Activated CD8-positive, alpha-beta T cell treated with anti-CD3 and anti-CD28 coated beads, Interleukin-2, amount 10 ng/mL, durations not matched to agents 7 days and 5 days (primary cell): Measurements from ENCODE around the gene DCTN2. TPM values are rescaled to one million over a fixed set of nuclear protein-coding genes. Genes with fewer than 3 reads are reported as not detected.
"Not testable (repeated sequence)": the region's sequence is repeated elsewhere in the genome, so short reads cannot be mapped to it uniquely, and the experiment has no call there.

Source experiments
- ATAC-seq: fragments of 150-1000 bp; cut with Tn5 transposase; one replicate; pipeline ENCODE4 v1.10.0; 2021; ENCODE audit warnings: moderate library complexity
- CTCF ChIA-PET: fragments of 350-600 bp; sonication (Branson Sonifier 250); formaldehyde crosslinking; loops from one replicate; lab custom pipeline; 2021; ENCODE audit warnings: antibody characterized with exemption; lab: Charles Lee
- POLR2A ChIA-PET: fragments of 350-600 bp; sonication (Branson Sonifier 250); formaldehyde crosslinking; loops from one replicate; lab custom pipeline; 2021; ENCODE audit warnings: antibody characterized with exemption; lab: Charles Lee
- DNase-seq: peaks from one replicate; pipeline ENCODE4 v3.0.0-alpha.2; 2020
- H3K27ac Mint-ChIP-seq: one replicate; pipeline ENCODE4 v1.8.0; 2021; ENCODE audit warnings: mild to moderate bottlenecking, mixed read lengths
- H3K27me3 Mint-ChIP-seq: one replicate; pipeline ENCODE4 v1.8.0; 2021; ENCODE audit warnings: low read depth, mixed read lengths
- H3K36me3 Mint-ChIP-seq: one replicate; pipeline ENCODE4 v1.8.0; 2021; ENCODE audit warnings: low read depth, mixed read lengths
- H3K4me1 Mint-ChIP-seq: one replicate; pipeline ENCODE4 v1.8.0; 2021; ENCODE audit warnings: low read depth, mixed read lengths
- H3K4me3 Mint-ChIP-seq: one replicate; pipeline ENCODE4 v1.8.0; 2021; ENCODE audit warnings: mild to moderate bottlenecking, mixed read lengths
- H3K9me3 Mint-ChIP-seq: one replicate; pipeline ENCODE4 v1.8.0; 2022; ENCODE audit warnings: mixed read lengths; ENCODE audit not compliant: insufficient read depth
- total RNA-seq, 2 experiments: library from RNA; stranded (reverse); gene quantifications; one replicate each; pipeline ENCODE4 v1.2.3, GENCODE V29; 2021

DCTN2 gene
- total RNA-seq, 2 experiments from 2014 or later = 89.3 to 96.5 TPM

- POLR2A ChIA-PET, H3K27me3 Mint-ChIP-seq, DNase-seq, H3K4me3 Mint-ChIP-seq, H3K27ac Mint-ChIP-seq, H3K9me3 Mint-ChIP-seq, ATAC-seq: not testable (repeated sequence)
- CTCF ChIA-PET = interaction anchor here (1.4 to 1.7 kb wide), 2 partner anchors 17 to 55 kb away, joined by 3 to 4 read pairs; no protein-coding TSS in a partner anchor
- peaks cover 74% of the 10 kb centered on the region for H3K36me3 Mint-ChIP-seq
- peaks cover 22% of the 10 kb centered on the region for H3K4me1 Mint-ChIP-seq
These were observed 33.3 kb downstream of the DCTN2 start for GRCh38 chr12:57513677-57514076.

- Mint-ChIP-seq H3K36me3 (peaks cover 70% of the 10 kb centered on the region), H3K4me3 (no peak overlapping the region), H3K9me3 (no peaks in the 10 kb centered on the region), H3K27me3 (no peaks in the 10 kb centered on the region), H3K27ac (peak overlapping the region; percentile 62), H3K4me1 (peaks cover 18% of the 10 kb centered on the region)
- POLR2A ChIA-PET = no interaction called here
- CTCF ChIA-PET = interaction anchor here (1.2 to 1.7 kb wide), 3 partner anchors 16 to 80 kb away, joined by 3 to 4 read pairs (median 3); no protein-coding TSS in a partner anchor
- DNase-seq = no peak
- no peak for ATAC-seq
These were observed 33.7 kb downstream of the DCTN2 start for GRCh38 chr12:57513266-57513665.

GRCh38 chr12:57512665-57513064, 34.3 kb downstream of the DCTN2 start:
- CTCF ChIA-PET = interaction anchor here (1.2 to 1.7 kb wide), 3 partner anchors 15 to 80 kb away, joined by 3 to 4 read pairs (median 3); no protein-coding TSS in a partner anchor
- no peak for ATAC-seq
- no peak for DNase-seq
- Mint-ChIP-seq H3K9me3 (no peaks in the 10 kb centered on the region), H3K4me3 (no peak overlapping the region), H3K4me1 (peaks cover 14% of the 10 kb centered on the region), H3K36me3 (peaks cover 69% of the 10 kb centered on the region), H3K27ac (peak overlapping the region; percentile 62), H3K27me3 (no peaks in the 10 kb centered on the region)
- POLR2A ChIA-PET = interaction anchor here (1.0 kb wide), 1 partner anchor 434 kb away, joined by 6 read pairs; no protein-coding TSS in a partner anchor

GRCh38 chr12:57511588-57512325, 35.2 kb downstream of the DCTN2 start:
- Mint-ChIP-seq H3K4me1 (peaks cover 6% of the 10 kb centered on the region), H3K27me3 (no peaks in the 10 kb centered on the region), H3K27ac (peak overlapping the region; percentile 62), H3K36me3 (peaks cover 60% of the 10 kb centered on the region), H3K9me3 (no peaks in the 10 kb centered on the region), H3K4me3 (no peak overlapping the region)
- DNase-seq = no peak
- ChIA-PET POLR2A (interaction anchor here (1.0 kb wide), 1 partner anchor 433 kb away, joined by 6 read pairs; no protein-coding TSS in a partner anchor), CTCF (interaction anchor here (0.7 to 1.2 kb wide), 3 partner anchors 9 to 81 kb away, joined by 3 read pairs; no protein-coding TSS in a partner anchor)
- no peak for ATAC-seq

- ChIA-PET POLR2A (no interaction called here), CTCF (interaction anchor here (0.7 to 1.2 kb wide), 2 partner anchors 11 to 48 kb away, joined by 3 read pairs; no protein-coding TSS in a partner anchor)
- ATAC-seq (no peak), DNase-seq (no peak)
- Mint-ChIP-seq H3K27ac (peak overlapping the region; percentile 25), H3K9me3 (no peaks in the 10 kb centered on the region), H3K36me3 (peaks cover 58% of the 10 kb centered on the region), H3K4me3 (no peak overlapping the region), H3K4me1 (peaks cover 5% of the 10 kb centered on the region), H3K27me3 (no peaks in the 10 kb centered on the region)
These were observed 35.8 kb downstream of the DCTN2 start for GRCh38 chr12:57511161-57511560.

- H3K27ac Mint-ChIP-seq, POLR2A ChIA-PET, H3K27me3 Mint-ChIP-seq, CTCF ChIA-PET, H3K4me3 Mint-ChIP-seq, H3K9me3 Mint-ChIP-seq, ATAC-seq, DNase-seq, H3K4me1 Mint-ChIP-seq: not testable (repeated sequence)
- H3K36me3 Mint-ChIP-seq = peaks cover 52% of the 10 kb centered on the region
These were observed 39.2 kb downstream of the DCTN2 start for GRCh38 chr12:57507796-57508195.

- H3K9me3 Mint-ChIP-seq, H3K4me1 Mint-ChIP-seq, CTCF ChIA-PET, H3K27ac Mint-ChIP-seq, DNase-seq, H3K4me3 Mint-ChIP-seq, H3K27me3 Mint-ChIP-seq, POLR2A ChIA-PET, ATAC-seq: not testable (repeated sequence)
- H3K36me3 Mint-ChIP-seq = peaks cover 48% of the 10 kb centered on the region
These were observed 40.5 kb downstream of the DCTN2 start for GRCh38 chr12:57506541-57506940.

GRCh38 chr12:57502311-57502969, 44.6 kb downstream of the DCTN2 start:
- H3K36me3 Mint-ChIP-seq = peaks cover 70% of the 10 kb centered on the region
- ChIA-PET CTCF (interaction anchor here (1.3 to 1.5 kb wide), 3 partner anchors 43 to 81 kb away, joined by 3 to 6 read pairs (median 3); partner anchors contain the start of gene DCTN2), POLR2A (interaction anchor here (1.1 to 4.5 kb wide), 2 partner anchors 7 to 17 kb away, joined by 6 to 20 read pairs; partner anchors contain the start of gene DDIT3)
- H3K27me3 Mint-ChIP-seq, ATAC-seq, H3K9me3 Mint-ChIP-seq, H3K4me1 Mint-ChIP-seq, H3K4me3 Mint-ChIP-seq, H3K27ac Mint-ChIP-seq, DNase-seq: not testable (repeated sequence)

- no peak overlapping the region for H3K4me3 Mint-ChIP-seq
- no peaks in the 10 kb centered on the region for H3K27me3 Mint-ChIP-seq
- H3K9me3 Mint-ChIP-seq = no peaks in the 10 kb centered on the region
- no peak overlapping the region for H3K27ac Mint-ChIP-seq
- H3K36me3 Mint-ChIP-seq = peaks cover 78% of the 10 kb centered on the region
- no peak for DNase-seq
- CTCF ChIA-PET = interaction anchor here (1.2 kb wide), 1 partner anchor 11 kb away, joined by 3 read pairs; no protein-coding TSS in a partner anchor
- no peak for ATAC-seq
- H3K4me1 Mint-ChIP-seq = peaks cover 2% of the 10 kb centered on the region
- POLR2A ChIA-PET = interaction anchor here (0.5 kb wide), 1 partner anchor 20 kb away, joined by 4 read pairs; the partner anchor contains the start of gene DDIT3
These were observed 46.8 kb downstream of the DCTN2 start for GRCh38 chr12:57500213-57500612.

GRCh38 chr12:57498571-57498970, 48.4 kb downstream of the DCTN2 start:
- Mint-ChIP-seq H3K36me3 (peaks cover 75% of the 10 kb centered on the region), H3K9me3 (no peaks in the 10 kb centered on the region), H3K4me1 (peaks cover 2% of the 10 kb centered on the region), H3K27me3 (no peaks in the 10 kb centered on the region), H3K4me3 (no peak overlapping the region), H3K27ac (peak overlapping the region; percentile 15)
- DNase-seq (no peak), ATAC-seq (no peak)
- POLR2A ChIA-PET = no interaction called here
- CTCF ChIA-PET = no interaction called here

GRCh38 chr12:57498132-57498502, 48.9 kb downstream of the DCTN2 start:
- POLR2A ChIA-PET = interaction anchor here (1.8 kb wide), 1 partner anchor 18 kb away, joined by 10 read pairs; the partner anchor contains the start of gene ARHGAP9
- CTCF ChIA-PET = no interaction called here
- peaks cover 2% of the 10 kb centered on the region for H3K4me1 Mint-ChIP-seq

More at GRCh38 chr12:57498132-57498502, 48.9 kb downstream of the DCTN2 start:
- Mint-ChIP-seq H3K9me3 (no peaks in the 10 kb centered on the region), H3K36me3 (peaks cover 71% of the 10 kb centered on the region), H3K27me3 (no peaks in the 10 kb centered on the region), H3K4me3 (no peak overlapping the region), H3K27ac (no peak overlapping the region)
- ATAC-seq (no peak), DNase-seq (no peak)
